ENCODE measurements around the gene SYNE2. TPM values are rescaled to one million over a fixed set of nuclear protein-coding genes. Genes with fewer than 3 reads are reported as not detected.
"Not testable (repeated sequence)": the region's sequence is repeated elsewhere in the genome, so short reads cannot be mapped to it uniquely, and the experiment has no call there.

SYNE2 gene
- total RNA-seq, 1 donor from 2014 or later: 186 TPM

GRCh38 chr14:64012720-64013119 lies 159.9 kb downstream of the SYNE2 start:
- H3K36me3 ChIP-seq: peaks cover 46% of the 10 kb centered on the region
- H3K27ac ChIP-seq (replicated peaks): no peak overlapping the region
- TF ChIP-seq CTCF (IDR thresholded peaks at IDR 0.05; ENCODE audit: borderline replicate concordance): no peak
- intact Hi-C loops (cut with micrococcal nuclease): no loop called here
- peaks cover 5% of the 10 kb centered on the region for H3K9me3 ChIP-seq (replicated peaks)
- H3K4me3 ChIP-seq: no peak overlapping the region
- DNase-seq: no peak
- H3K27me3 ChIP-seq (ENCODE audit: low read depth): no peaks in the 10 kb centered on the region
- no peaks in the 10 kb centered on the region for H3K4me1 ChIP-seq

- DNase-seq: no peak
- Histone ChIP-seq H3K9me3 (replicated peaks) (no peaks in the 10 kb centered on the region), H3K27me3 (ENCODE audit: low read depth) (no peaks in the 10 kb centered on the region), H3K4me3 (no peak overlapping the region), H3K4me1 (no peaks in the 10 kb centered on the region), H3K27ac (replicated peaks) (no peak overlapping the region), H3K36me3 (peaks cover 94% of the 10 kb centered on the region)
- TF ChIP-seq CTCF (IDR thresholded peaks at IDR 0.05; ENCODE audit: borderline replicate concordance): no peak
- intact Hi-C loops (cut with micrococcal nuclease): no loop called here
Observed at GRCh38 chr14:64025479-64025878, 172.7 kb downstream of the SYNE2 start.

GRCh38 chr14:64026600-64026999 lies 173.8 kb downstream of the SYNE2 start:
- Histone ChIP-seq H3K27me3 (ENCODE audit: low read depth) (no peaks in the 10 kb centered on the region), H3K4me1 (no peaks in the 10 kb centered on the region), H3K36me3 (peaks cover 94% of the 10 kb centered on the region), H3K9me3 (replicated peaks) (no peaks in the 10 kb centered on the region), H3K4me3 (no peak overlapping the region), H3K27ac (replicated peaks) (no peak overlapping the region)
- intact Hi-C loops (cut with micrococcal nuclease): no loop called here
- TF ChIP-seq CTCF (IDR thresholded peaks at IDR 0.05; ENCODE audit: borderline replicate concordance): no peak
- no peak for DNase-seq

- TF ChIP-seq CTCF (IDR thresholded peaks at IDR 0.05; ENCODE audit: borderline replicate concordance): no peak
- no peak for DNase-seq
- no peaks in the 10 kb centered on the region for H3K27me3 ChIP-seq (ENCODE audit: low read depth)
- intact Hi-C loops (cut with micrococcal nuclease): no loop called here
- no peak overlapping the region for H3K27ac ChIP-seq (replicated peaks)
- no peak overlapping the region for H3K4me3 ChIP-seq
- peaks cover 34% of the 10 kb centered on the region for H3K36me3 ChIP-seq
- H3K9me3 ChIP-seq (replicated peaks): no peaks in the 10 kb centered on the region
- peaks cover 6% of the 10 kb centered on the region for H3K4me1 ChIP-seq
Observed at GRCh38 chr14:64035143-64035542, 182.3 kb downstream of the SYNE2 start.

GRCh38 chr14:64037869-64038745 lies 185.3 kb downstream of the SYNE2 start:
- H3K27ac ChIP-seq (replicated peaks); DNase-seq; H3K4me3 ChIP-seq; H3K4me1 ChIP-seq; H3K27me3 ChIP-seq (ENCODE audit: low read depth); H3K9me3 ChIP-seq (replicated peaks); intact Hi-C loops (cut with micrococcal nuclease): not testable (repeated sequence)
- H3K36me3 ChIP-seq: peaks cover 12% of the 10 kb centered on the region

- Histone ChIP-seq H3K9me3 (replicated peaks) (peaks cover 11% of the 10 kb centered on the region), H3K27me3 (ENCODE audit: low read depth) (no peaks in the 10 kb centered on the region), H3K27ac (replicated peaks) (no peak overlapping the region), H3K4me1 (peaks cover 6% of the 10 kb centered on the region), H3K4me3 (no peak overlapping the region), H3K36me3 (peaks cover 21% of the 10 kb centered on the region)
- TF ChIP-seq CTCF (IDR thresholded peaks at IDR 0.05; ENCODE audit: borderline replicate concordance): no peak
- intact Hi-C loops (cut with micrococcal nuclease): no loop called here
- DNase-seq: no peak
Observed at GRCh38 chr14:64038841-64039542, 186.2 kb downstream of the SYNE2 start.
